ENCODE results near the gene STPG1. TPM values are rescaled to one million over a fixed set of nuclear protein-coding genes. Genes with fewer than 3 reads are reported as not detected.

STPG1 gene
- total RNA-seq, 1 experiment from 2014 or later, result 9.1 TPM

GRCh38 chr1:24390924-24391782 lies 22.4 kb downstream of the STPG1 start:
- Mint-ChIP-seq H3K4me1 (ENCODE audit: low read depth, unreplicated experiment) (peaks cover 54% of the 10 kb centered on the region), H3K9me3 (ENCODE audit: low read depth, unreplicated experiment) (no peaks in the 10 kb centered on the region), H3K36me3 (ENCODE audit: insufficient read depth, unreplicated experiment) (peaks cover 27% of the 10 kb centered on the region), H3K4me3 (ENCODE audit: low read depth, unreplicated experiment) (no peak overlapping the region), H3K27me3 (ENCODE audit: unreplicated experiment) (no peaks in the 10 kb centered on the region), H3K27ac (ENCODE audit: unreplicated experiment) (peak overlapping the region; percentile 54)
- CTCF ChIA-PET, result interaction anchor here (0.7 to 4.2 kb wide), 8 partner anchors 8 to 241 kb away, joined by 3 to 157 read pairs (median 4); no protein-coding TSS in a partner anchor
- TF ChIP-seq, protein P1, sequence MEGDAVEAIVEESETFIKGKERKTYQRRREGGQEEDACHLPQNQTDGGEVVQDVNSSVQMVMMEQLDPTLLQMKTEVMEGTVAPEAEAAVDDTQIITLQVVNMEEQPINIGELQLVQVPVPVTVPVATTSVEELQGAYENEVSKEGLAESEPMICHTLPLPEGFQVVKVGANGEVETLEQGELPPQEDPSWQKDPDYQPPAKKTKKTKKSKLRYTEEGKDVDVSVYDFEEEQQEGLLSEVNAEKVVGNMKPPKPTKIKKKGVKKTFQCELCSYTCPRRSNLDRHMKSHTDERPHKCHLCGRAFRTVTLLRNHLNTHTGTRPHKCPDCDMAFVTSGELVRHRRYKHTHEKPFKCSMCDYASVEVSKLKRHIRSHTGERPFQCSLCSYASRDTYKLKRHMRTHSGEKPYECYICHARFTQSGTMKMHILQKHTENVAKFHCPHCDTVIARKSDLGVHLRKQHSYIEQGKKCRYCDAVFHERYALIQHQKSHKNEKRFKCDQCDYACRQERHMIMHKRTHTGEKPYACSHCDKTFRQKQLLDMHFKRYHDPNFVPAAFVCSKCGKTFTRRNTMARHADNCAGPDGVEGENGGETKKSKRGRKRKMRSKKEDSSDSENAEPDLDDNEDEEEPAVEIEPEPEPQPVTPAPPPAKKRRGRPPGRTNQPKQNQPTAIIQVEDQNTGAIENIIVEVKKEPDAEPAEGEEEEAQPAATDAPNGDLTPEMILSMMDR (IDR thresholded peaks at IDR 0.05; ENCODE audit: unreplicated experiment), result peak; percentile 72
- BruUV-seq (replicated peaks), result no TSS peak
- peak; percentile 72 for DNase-seq
- intact Hi-C loops (cut with micrococcal nuclease; ENCODE audit: unreplicated experiment), result loop anchor here (1.0 to 5.0 kb wide), 2 partner anchors 74 to 189 kb away; partner anchors contain the start of gene GRHL3

- Mint-ChIP-seq H3K27me3 (ENCODE audit: unreplicated experiment) (no peaks in the 10 kb centered on the region), H3K9me3 (ENCODE audit: low read depth, unreplicated experiment) (no peaks in the 10 kb centered on the region), H3K4me1 (ENCODE audit: low read depth, unreplicated experiment) (peaks cover 54% of the 10 kb centered on the region), H3K27ac (ENCODE audit: unreplicated experiment) (no peak overlapping the region), H3K36me3 (ENCODE audit: insufficient read depth, unreplicated experiment) (peaks cover 31% of the 10 kb centered on the region), H3K4me3 (ENCODE audit: low read depth, unreplicated experiment) (no peak overlapping the region)
- CTCF ChIA-PET, result interaction anchor here (2.0 kb wide), 1 partner anchor 187 kb away, joined by 9 read pairs; no protein-coding TSS in a partner anchor
- no TSS peak for BruUV-seq (replicated peaks)
- intact Hi-C loops (cut with micrococcal nuclease; ENCODE audit: unreplicated experiment), result no loop called here
- TF ChIP-seq, protein P1 (IDR thresholded peaks at IDR 0.05; ENCODE audit: unreplicated experiment), result no peak
- no peak for DNase-seq
Observed at GRCh38 chr1:24389231-24389678, 24.3 kb downstream of the STPG1 start.

- CTCF ChIA-PET, result interaction anchor here (2.0 kb wide), 1 partner anchor 186 kb away, joined by 9 read pairs; no protein-coding TSS in a partner anchor
- no peaks in the 10 kb centered on the region for H3K9me3 Mint-ChIP-seq (ENCODE audit: low read depth, unreplicated experiment)
- intact Hi-C loops (cut with micrococcal nuclease; ENCODE audit: unreplicated experiment), result no loop called here
- H3K4me3 Mint-ChIP-seq (ENCODE audit: low read depth, unreplicated experiment), result no peak overlapping the region
- H3K36me3 Mint-ChIP-seq (ENCODE audit: insufficient read depth, unreplicated experiment), result peaks cover 31% of the 10 kb centered on the region
- peaks cover 54% of the 10 kb centered on the region for H3K4me1 Mint-ChIP-seq (ENCODE audit: low read depth, unreplicated experiment)
- TF ChIP-seq, protein P1 (IDR thresholded peaks at IDR 0.05; ENCODE audit: unreplicated experiment), result no peak
- BruUV-seq (replicated peaks), result no TSS peak
- no peaks in the 10 kb centered on the region for H3K27me3 Mint-ChIP-seq (ENCODE audit: unreplicated experiment)
- no peak for DNase-seq
- peak overlapping the region; percentile 50 for H3K27ac Mint-ChIP-seq (ENCODE audit: unreplicated experiment)
Observed at GRCh38 chr1:24388331-24388885, 25.2 kb downstream of the STPG1 start.

GRCh38 chr1:24387636-24388175 lies 25.9 kb downstream of the STPG1 start:
- Mint-ChIP-seq H3K36me3 (ENCODE audit: insufficient read depth, unreplicated experiment) (peaks cover 31% of the 10 kb centered on the region), H3K4me1 (ENCODE audit: low read depth, unreplicated experiment) (peaks cover 54% of the 10 kb centered on the region), H3K9me3 (ENCODE audit: low read depth, unreplicated experiment) (no peaks in the 10 kb centered on the region), H3K27ac (ENCODE audit: unreplicated experiment) (peak overlapping the region; percentile 50), H3K4me3 (ENCODE audit: low read depth, unreplicated experiment) (no peak overlapping the region), H3K27me3 (ENCODE audit: unreplicated experiment) (no peaks in the 10 kb centered on the region)
- BruUV-seq (replicated peaks), result no TSS peak
- no peak for DNase-seq
- TF ChIP-seq, protein P1 (IDR thresholded peaks at IDR 0.05; ENCODE audit: unreplicated experiment), result no peak
- CTCF ChIA-PET, result interaction anchor here (2.0 kb wide), 1 partner anchor 186 kb away, joined by 9 read pairs; no protein-coding TSS in a partner anchor
- intact Hi-C loops (cut with micrococcal nuclease; ENCODE audit: unreplicated experiment), result no loop called here

Data from Calu3 (cell line).